Omental fat pad (tissue), 4 donors: Measurements from ENCODE around the gene EPC2. TPM values are rescaled to one million over a fixed set of nuclear protein-coding genes. Genes with fewer than 3 reads are reported as not detected.
"Not testable (repeated sequence)": the region's sequence is repeated elsewhere in the genome, so short reads cannot be mapped to it uniquely, and the experiment has no call there.

Experiments
- ATAC-seq: fragments of 150-250 bp; one replicate; pipeline ENCODE4 v1.9.1; 2016; ENCODE audit warnings: mild to moderate bottlenecking, moderate library complexity; ENCODE audit not compliant: low FRiP score
- DNase-seq: peaks from one replicate; pipeline ENCODE4 v3.0.0-alpha.2; 2019; ENCODE audit warnings: low spot score
- total RNA-seq, 4 donors: library from RNA; depleted of rRNA; stranded (reverse); fragments of >200 nt; gene quantifications; one replicate each; pipeline ENCODE4 v1.1.0, GENCODE V29; 2016
- TF ChIP-seq, protein P1 (sequence below), 3 donors: fragments of 450-650 bp; IDR thresholded peaks; one replicate each; pipeline ENCODE4 v1.5.1; 2016 to 2017; ENCODE audit warnings: antibody characterized with exemption in 3 of 3, mild to moderate bottlenecking in 3 of 3, moderate library complexity in 2 of 3

EPC2 gene
- total RNA-seq, 4 donors from 2014 or later = 23.2 to 36.9 (median 28.7) TPM

- ATAC-seq = no peak
These were observed 31.2 kb downstream of the EPC2 start for GRCh38 chr2:148675708-148676107.

DNA sequence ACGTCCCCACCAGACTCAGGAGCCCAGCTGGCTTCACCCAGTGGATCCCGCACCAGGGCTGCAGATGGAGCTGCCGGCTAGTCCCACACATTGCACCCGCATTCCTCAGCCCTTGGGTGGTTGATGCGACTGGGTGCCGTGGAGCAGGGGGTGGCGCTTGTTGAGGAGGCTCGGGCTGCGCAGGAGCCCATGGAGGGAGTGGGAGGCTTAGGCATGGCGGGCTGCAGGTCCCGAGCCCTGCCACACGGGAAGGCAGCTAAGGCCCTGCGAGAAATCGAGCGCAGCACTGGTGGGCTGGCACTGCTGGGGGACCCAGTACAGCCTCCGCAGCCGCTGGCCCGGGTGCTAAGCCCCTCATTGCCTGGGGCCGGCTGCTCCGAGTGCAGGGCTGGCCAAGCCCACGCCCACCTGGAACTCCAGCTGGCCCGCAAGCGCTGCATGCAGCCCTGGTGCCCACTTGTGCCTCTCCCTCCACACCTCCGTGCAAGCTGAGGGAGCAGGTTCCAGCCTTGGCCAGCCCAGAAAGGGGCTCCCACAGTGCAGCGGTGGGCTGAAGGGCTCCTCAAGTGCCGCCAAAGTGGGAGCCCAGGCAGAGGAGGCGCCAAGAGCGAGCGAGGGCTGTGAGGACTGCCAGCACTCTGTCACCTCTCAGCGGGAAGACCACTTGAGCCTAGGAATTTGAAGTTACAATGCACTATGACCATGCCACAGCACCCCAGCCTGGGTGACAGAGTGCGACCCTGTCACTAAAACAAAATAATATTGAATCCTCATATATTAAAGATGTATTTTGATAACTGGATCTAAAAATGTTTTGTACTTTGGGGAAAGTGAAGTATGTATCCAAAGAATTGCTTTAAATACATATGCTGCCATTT, 34.0 kb downstream of the EPC2 start:
- ATAC-seq, DNase-seq: not testable (repeated sequence)

More at GRCh38 chr2:148675708-148676107, 31.2 kb downstream of the EPC2 start:
- no peak for DNase-seq
- TF ChIP-seq, protein P1, sequence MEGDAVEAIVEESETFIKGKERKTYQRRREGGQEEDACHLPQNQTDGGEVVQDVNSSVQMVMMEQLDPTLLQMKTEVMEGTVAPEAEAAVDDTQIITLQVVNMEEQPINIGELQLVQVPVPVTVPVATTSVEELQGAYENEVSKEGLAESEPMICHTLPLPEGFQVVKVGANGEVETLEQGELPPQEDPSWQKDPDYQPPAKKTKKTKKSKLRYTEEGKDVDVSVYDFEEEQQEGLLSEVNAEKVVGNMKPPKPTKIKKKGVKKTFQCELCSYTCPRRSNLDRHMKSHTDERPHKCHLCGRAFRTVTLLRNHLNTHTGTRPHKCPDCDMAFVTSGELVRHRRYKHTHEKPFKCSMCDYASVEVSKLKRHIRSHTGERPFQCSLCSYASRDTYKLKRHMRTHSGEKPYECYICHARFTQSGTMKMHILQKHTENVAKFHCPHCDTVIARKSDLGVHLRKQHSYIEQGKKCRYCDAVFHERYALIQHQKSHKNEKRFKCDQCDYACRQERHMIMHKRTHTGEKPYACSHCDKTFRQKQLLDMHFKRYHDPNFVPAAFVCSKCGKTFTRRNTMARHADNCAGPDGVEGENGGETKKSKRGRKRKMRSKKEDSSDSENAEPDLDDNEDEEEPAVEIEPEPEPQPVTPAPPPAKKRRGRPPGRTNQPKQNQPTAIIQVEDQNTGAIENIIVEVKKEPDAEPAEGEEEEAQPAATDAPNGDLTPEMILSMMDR (IDR thresholded peaks at IDR 0.05) = no peak

DNA sequence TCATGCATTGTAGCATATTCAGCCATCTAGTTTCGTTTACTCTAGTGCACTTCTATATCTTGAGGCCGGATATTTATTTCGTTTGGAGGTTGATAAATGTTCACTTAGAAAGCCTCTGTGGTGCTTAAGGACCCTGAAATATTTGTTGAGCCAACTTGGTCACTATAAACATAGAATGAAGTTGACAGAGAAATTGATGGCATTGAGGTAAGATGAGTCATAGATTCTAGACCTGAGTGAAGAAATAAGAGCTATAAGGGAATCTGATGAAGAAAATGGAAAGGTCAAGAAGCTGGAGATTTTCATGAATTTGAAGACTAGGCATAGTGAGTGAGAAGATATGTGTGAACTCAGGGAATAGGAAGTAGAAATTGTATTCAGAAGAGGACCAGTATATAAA, 35.9 kb downstream of the EPC2 start:
- DNase-seq (no peak), ATAC-seq (no peak)
- TF ChIP-seq, protein P1 (IDR thresholded peaks at IDR 0.05) = no peak

DNA sequence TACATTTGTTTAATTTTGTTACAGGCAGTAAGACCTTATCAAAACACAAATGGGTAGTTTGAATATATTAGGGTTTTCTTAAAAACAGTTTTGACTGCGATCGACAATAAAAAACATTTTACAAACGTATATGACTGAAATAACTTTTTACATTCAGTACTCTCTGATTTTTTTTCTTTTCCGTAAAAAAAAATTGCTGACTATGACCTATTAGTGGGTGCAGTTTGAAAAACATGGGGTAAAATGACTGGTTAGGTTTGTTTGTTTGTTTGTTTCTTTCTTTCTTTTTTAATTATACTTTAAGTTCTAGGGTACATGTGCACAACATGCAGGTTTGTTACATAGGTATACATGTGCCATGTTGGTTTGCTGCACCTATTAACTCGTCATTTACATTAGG, 36.9 kb downstream of the EPC2 start:
- ATAC-seq (no peak), DNase-seq (no peak)
- TF ChIP-seq, protein P1 (IDR thresholded peaks at IDR 0.05) = no peak

DNA sequence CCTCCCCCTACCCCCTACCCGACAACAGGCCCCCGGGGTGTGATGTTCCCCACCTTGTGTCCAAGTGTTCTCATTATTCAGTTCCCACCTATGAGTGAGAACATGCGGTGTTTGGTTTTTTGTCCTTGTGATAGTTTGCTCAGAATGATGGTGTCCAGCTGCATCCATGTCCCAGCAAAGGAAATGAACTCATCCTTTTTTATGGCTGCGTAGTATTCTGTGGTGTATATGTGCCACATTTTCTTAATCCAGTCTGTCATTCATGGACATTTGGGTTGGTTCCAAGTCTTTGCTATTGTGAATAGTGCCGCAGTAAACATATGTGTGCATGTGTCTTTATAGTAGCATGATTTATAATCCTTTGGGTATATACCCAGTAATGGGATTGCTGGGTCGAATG, 37.3 kb downstream of the EPC2 start:
- not testable (repeated sequence) for DNase-seq, ATAC-seq

DNA sequence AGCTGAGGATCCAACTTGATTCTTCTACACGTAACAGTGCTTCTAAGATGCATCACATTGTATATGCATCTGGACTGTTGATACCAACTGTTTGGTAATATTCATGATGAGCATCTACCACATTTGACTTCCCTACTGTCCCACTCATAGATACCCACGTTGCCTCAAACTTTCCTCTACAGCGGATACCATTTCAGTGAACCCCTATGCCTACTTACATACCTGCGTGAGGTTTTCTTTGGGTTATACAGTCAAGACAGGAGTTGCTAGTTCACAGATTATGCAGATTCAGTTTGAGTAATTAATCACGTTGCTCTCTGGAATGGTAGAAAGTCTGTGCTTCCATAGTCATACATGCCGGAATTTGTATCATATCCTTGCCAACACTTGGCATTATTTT, 40.0 kb downstream of the EPC2 start:
- ATAC-seq = no peak
- TF ChIP-seq, protein P1 (IDR thresholded peaks at IDR 0.05) = no peak
- DNase-seq = no peak

GRCh38 chr2:148687543-148687942, 43.0 kb downstream of the EPC2 start:
- TF ChIP-seq, protein P1 (IDR thresholded peaks at IDR 0.05) = no peak
- no peak for ATAC-seq
- DNase-seq = no peak

DNA sequence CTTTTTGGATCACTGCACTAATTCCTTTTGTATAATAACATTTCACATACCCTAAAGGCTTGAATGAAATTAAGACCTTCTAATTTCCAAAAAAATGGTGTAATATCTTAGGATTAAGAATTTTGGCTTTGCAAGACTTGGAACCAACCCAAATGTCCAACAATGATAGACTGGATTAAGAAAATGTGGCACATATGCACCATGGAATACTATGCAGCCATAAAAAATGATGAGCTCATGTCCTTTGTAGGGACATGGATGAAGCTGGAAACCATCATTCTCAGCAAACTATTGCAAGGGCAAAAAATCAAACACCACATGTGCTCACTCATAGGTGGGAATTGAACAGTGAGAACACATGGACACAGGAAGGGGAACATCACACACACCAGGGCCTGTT, 43.5 kb downstream of the EPC2 start:
- not testable (repeated sequence) for ATAC-seq, DNase-seq
